HEK293 (cell line): ENCODE measurements around the gene SSR1.

Experiments
- CTCF ChIA-PET: fragments of 350-600 bp; formaldehyde crosslinking; extraction: SDS; loops from one replicate; lab custom pipeline; 2021; ENCODE audit warnings: antibody characterized with exemption; lab: Yijun Ruan, JAX
- POLR2A ChIA-PET: fragments of 300-600 bp; formaldehyde crosslinking; extraction: SDS; loops from one replicate; lab custom pipeline; 2020; ENCODE audit warnings: antibody characterized with exemption, inconsistent platforms; lab: Yijun Ruan, JAX
- H3K27ac ChIP-seq: fragments of 200-500 bp; sonication (Bioruptor generic); 2 replicates; pipeline ENCODE4 v1.5.1; 2014; ENCODE audit warnings: low read depth, low read length, control low read depth, inconsistent platforms; ENCODE audit errors: extremely low read depth
- H3K36me3 ChIP-seq, 2 experiments: fragments of 200-500 bp in 1 of 2; sonication (Bioruptor generic) in 1 of 2; 1 replicate in 1 of 2; 2 replicates in 1 of 2; pipeline ENCODE4 v1.5.1; 2014 to 2017; ENCODE audit warnings: inconsistent platforms in 2 of 2, low read length in 2 of 2; ENCODE audit not compliant: control insufficient read depth in 2 of 2, insufficient read depth in 1 of 2
- H3K4me1 ChIP-seq: fragments of 200-500 bp; sonication (Bioruptor generic); 2 replicates; pipeline ENCODE4 v1.5.1; 2014; ENCODE audit warnings: mild to moderate bottlenecking, low read length, inconsistent platforms; ENCODE audit not compliant: control insufficient read depth, insufficient read depth
- H3K4me3 ChIP-seq: 2 replicates; pipeline ENCODE4 v1.5.1; 2011; ENCODE audit warnings: low read depth, mild to moderate bottlenecking, control low read depth, low read length, moderate library complexity
- H3K9me3 ChIP-seq: fragments of 200-500 bp; sonication (Bioruptor generic); 2 replicates; pipeline ENCODE4 v1.5.1; 2014; ENCODE audit warnings: low read depth, low read length, inconsistent platforms; ENCODE audit not compliant: control insufficient read depth, insufficient read depth
- HOXD13 ChIP-seq: sonication (generic); formaldehyde crosslinking; IDR thresholded peaks from 2 replicates; pipeline ENCODE4 v1.8.0; 2022; ENCODE audit warnings: missing genetic modification reagents, borderline replicate concordance
- KLF1 ChIP-seq: fragments of 450-650 bp; formaldehyde crosslinking; IDR thresholded peaks from 2 replicates; pipeline ENCODE4 v1.5.1; 2016; ENCODE audit warnings: missing biosample characterization, missing genetic modification characterization
- KLF16 ChIP-seq: fragments of 450-650 bp; formaldehyde crosslinking; IDR thresholded peaks from 2 replicates; pipeline ENCODE4 v1.5.1; 2017; ENCODE audit warnings: missing biosample characterization, missing genetic modification characterization
- SP7 ChIP-seq: fragments of 450-650 bp; formaldehyde crosslinking; IDR thresholded peaks from 2 replicates; pipeline ENCODE4 v1.5.1; 2016; ENCODE audit warnings: missing biosample characterization, missing genetic modification characterization
- ZBTB21 ChIP-seq: fragments of 450-650 bp; formaldehyde crosslinking; IDR thresholded peaks from 2 replicates; pipeline ENCODE4 v1.5.1; 2017; ENCODE audit warnings: missing biosample characterization, missing genetic modification characterization
- ZEB2 ChIP-seq: fragments of 450-650 bp; formaldehyde crosslinking; IDR thresholded peaks from 2 replicates; pipeline ENCODE4 v1.5.1; 2016; ENCODE audit warnings: missing biosample characterization, missing genetic modification characterization
- ZFP41 ChIP-seq: fragments of 450-650 bp; formaldehyde crosslinking; IDR thresholded peaks from 2 replicates; pipeline ENCODE4 v1.5.1; 2016; ENCODE audit warnings: missing biosample characterization, missing genetic modification characterization, borderline replicate concordance
- ZFP69B ChIP-seq: fragments of 450-650 bp; formaldehyde crosslinking; IDR thresholded peaks from 2 replicates; pipeline ENCODE4 v1.5.1; 2016; ENCODE audit warnings: missing biosample characterization, missing genetic modification characterization
- ZNF148 ChIP-seq: fragments of 450-650 bp; formaldehyde crosslinking; IDR thresholded peaks from 2 replicates; pipeline ENCODE4 v1.5.0; 2017; ENCODE audit warnings: missing biosample characterization, missing genetic modification characterization, borderline replicate concordance
- ZNF19 ChIP-seq: fragments of 450-650 bp; formaldehyde crosslinking; IDR thresholded peaks from 2 replicates; pipeline ENCODE4; 2016; ENCODE audit warnings: missing biosample characterization, missing genetic modification characterization, low read depth
- ZNF221 ChIP-seq: fragments of 450-650 bp; formaldehyde crosslinking; IDR thresholded peaks from 2 replicates; pipeline ENCODE4 v1.5.1; 2017; ENCODE audit warnings: missing biosample characterization, missing genetic modification characterization, borderline replicate concordance
- ZNF311 ChIP-seq: fragments of 450-650 bp; formaldehyde crosslinking; IDR thresholded peaks from 2 replicates; pipeline ENCODE4 v1.5.1; 2017; ENCODE audit warnings: missing biosample characterization, missing genetic modification characterization, borderline replicate concordance
- ZNF37A ChIP-seq: fragments of 450-650 bp; IDR thresholded peaks from 2 replicates; pipeline ENCODE4 v1.5.1; 2018; ENCODE audit warnings: missing biosample characterization, missing genetic modification characterization
- ZNF391 ChIP-seq: fragments of 450-650 bp; formaldehyde crosslinking; IDR thresholded peaks from 2 replicates; pipeline ENCODE4 v1.5.1; 2016; ENCODE audit warnings: low read depth, missing biosample characterization, missing genetic modification characterization, borderline replicate concordance
- ZNF548 ChIP-seq: fragments of 450-650 bp; formaldehyde crosslinking; IDR thresholded peaks from 2 replicates; pipeline ENCODE4 v1.5.1; 2016; ENCODE audit warnings: missing biosample characterization, missing genetic modification characterization
- ZNF555 ChIP-seq: fragments of 450-650 bp; formaldehyde crosslinking; conservative IDR thresholded peaks from 2 replicates; pipeline ENCODE4 v1.5.1; 2017; ENCODE audit warnings: missing biosample characterization, mild to moderate bottlenecking, missing genetic modification characterization, inconsistent platforms
- ZNF677 ChIP-seq: fragments of 450-650 bp; IDR thresholded peaks from 2 replicates; pipeline ENCODE4 v1.5.0; 2018; ENCODE audit warnings: missing biosample characterization, mild to moderate bottlenecking, missing genetic modification characterization, moderate library complexity
- ZNF785 ChIP-seq: fragments of 450-650 bp; formaldehyde crosslinking; IDR thresholded peaks from 2 replicates; pipeline ENCODE4 v1.5.1; 2016; ENCODE audit warnings: missing biosample characterization, missing genetic modification characterization
- ZNF791 ChIP-seq: fragments of 450-650 bp; formaldehyde crosslinking; IDR thresholded peaks from 2 replicates; pipeline ENCODE4 v1.5.1; 2016; ENCODE audit warnings: missing biosample characterization, missing genetic modification characterization
- TF ChIP-seq, protein P1 (sequence below): fragments of 450-650 bp; formaldehyde crosslinking; IDR thresholded peaks from 2 replicates; pipeline ENCODE4 v1.5.1; 2017; ENCODE audit warnings: missing biosample characterization, missing genetic modification characterization
- TF ChIP-seq, protein P2 (sequence below): fragments of 450-650 bp; formaldehyde crosslinking; IDR thresholded peaks from 2 replicates; pipeline ENCODE4 v1.5.1; 2016; ENCODE audit warnings: missing biosample characterization, missing genetic modification characterization

The SSR1 gene

GRCh38 chr6:7235712-7236305 is 77.2 kb downstream of the SSR1 start (continued):
- TF ChIP-seq ZNF148 (tag by site-specific recombination): no peak

GRCh38 chr6:7234547-7234946 is 78.5 kb downstream of the SSR1 start:
- ChIA-PET POLR2A (no interaction called here), CTCF (interaction anchor here (0.5 to 1.6 kb wide), 9 partner anchors 9 to 538 kb away, joined by 3 to 9 read pairs (median 4); no protein-coding TSS in a partner anchor)
- Histone ChIP-seq H3K4me3 (no peak overlapping the region), H3K4me1 (no peaks in the 10 kb centered on the region), H3K36me3 (peaks cover 0 to 58% of the 10 kb centered on the region in 2 experiments; a peak in 2 of 3 replicates), H3K27ac (no peak overlapping the region), H3K9me3 (no peaks in the 10 kb centered on the region)
- TF ChIP-seq, protein P1, sequence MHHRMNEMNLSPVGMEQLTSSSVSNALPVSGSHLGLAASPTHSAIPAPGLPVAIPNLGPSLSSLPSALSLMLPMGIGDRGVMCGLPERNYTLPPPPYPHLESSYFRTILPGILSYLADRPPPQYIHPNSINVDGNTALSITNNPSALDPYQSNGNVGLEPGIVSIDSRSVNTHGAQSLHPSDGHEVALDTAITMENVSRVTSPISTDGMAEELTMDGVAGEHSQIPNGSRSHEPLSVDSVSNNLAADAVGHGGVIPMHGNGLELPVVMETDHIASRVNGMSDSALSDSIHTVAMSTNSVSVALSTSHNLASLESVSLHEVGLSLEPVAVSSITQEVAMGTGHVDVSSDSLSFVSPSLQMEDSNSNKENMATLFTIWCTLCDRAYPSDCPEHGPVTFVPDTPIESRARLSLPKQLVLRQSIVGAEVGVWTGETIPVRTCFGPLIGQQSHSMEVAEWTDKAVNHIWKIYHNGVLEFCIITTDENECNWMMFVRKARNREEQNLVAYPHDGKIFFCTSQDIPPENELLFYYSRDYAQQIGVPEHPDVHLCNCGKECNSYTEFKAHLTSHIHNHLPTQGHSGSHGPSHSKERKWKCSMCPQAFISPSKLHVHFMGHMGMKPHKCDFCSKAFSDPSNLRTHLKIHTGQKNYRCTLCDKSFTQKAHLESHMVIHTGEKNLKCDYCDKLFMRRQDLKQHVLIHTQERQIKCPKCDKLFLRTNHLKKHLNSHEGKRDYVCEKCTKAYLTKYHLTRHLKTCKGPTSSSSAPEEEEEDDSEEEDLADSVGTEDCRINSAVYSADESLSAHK: no peak
- TF ChIP-seq ZNF548 (no peak), ZNF785 (tag by site-specific recombination) (no peak), HOXD13 (CRISPR knock-in tag) (no peak)
- TF ChIP-seq, all 188 proteins: peak for 0

- Histone ChIP-seq H3K9me3 (no peaks in the 10 kb centered on the region), H3K27ac (no peak overlapping the region)
- TF ChIP-seq ZNF37A (tag by site-specific recombination): no peak
- TF ChIP-seq ZNF19 (tag by site-specific recombination): no peak
- no peak for TF ChIP-seq ZEB2 (tag by site-specific recombination)
- no peak for TF ChIP-seq SP7
- TF ChIP-seq ZBTB21 (tag by site-specific recombination): no peak
- no peak for TF ChIP-seq ZNF677
- no peak for TF ChIP-seq ZNF221 (tag by site-specific recombination)
- TF ChIP-seq ZNF791 (tag by site-specific recombination): no peak
- TF ChIP-seq ZNF555 (tag by site-specific recombination): no peak
- no peak for TF ChIP-seq ZNF311
- TF ChIP-seq ZNF391: no peak
- TF ChIP-seq ZFP69B (tag by site-specific recombination): no peak
- no peak for TF ChIP-seq KLF16 (tag by site-specific recombination)
- TF ChIP-seq, protein P2, sequence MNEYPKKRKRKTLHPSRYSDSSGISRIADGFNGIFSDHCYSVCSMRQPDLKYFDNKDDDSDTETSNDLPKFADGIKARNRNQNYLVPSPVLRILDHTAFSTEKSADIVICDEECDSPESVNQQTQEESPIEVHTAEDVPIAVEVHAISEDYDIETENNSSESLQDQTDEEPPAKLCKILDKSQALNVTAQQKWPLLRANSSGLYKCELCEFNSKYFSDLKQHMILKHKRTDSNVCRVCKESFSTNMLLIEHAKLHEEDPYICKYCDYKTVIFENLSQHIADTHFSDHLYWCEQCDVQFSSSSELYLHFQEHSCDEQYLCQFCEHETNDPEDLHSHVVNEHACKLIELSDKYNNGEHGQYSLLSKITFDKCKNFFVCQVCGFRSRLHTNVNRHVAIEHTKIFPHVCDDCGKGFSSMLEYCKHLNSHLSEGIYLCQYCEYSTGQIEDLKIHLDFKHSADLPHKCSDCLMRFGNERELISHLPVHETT (tag by site-specific recombination): no peak
- TF ChIP-seq KLF1 (tag by site-specific recombination): no peak
- no peak for TF ChIP-seq ZFP41 (tag by site-specific recombination)
- TF ChIP-seq, all 188 proteins: peak for 0
- CTCF ChIA-PET: interaction anchor here (1.3 kb wide), 1 partner anchor 11 kb away, joined by 5 read pairs; no protein-coding TSS in a partner anchor
- Histone ChIP-seq H3K4me1 (no peaks in the 10 kb centered on the region), H3K36me3 (peaks cover 12 to 75% of the 10 kb centered on the region in 2 experiments; a peak in 2 of 3 replicates), H3K4me3 (no peak overlapping the region)
- POLR2A ChIA-PET: no interaction called here
These were observed 80.6 kb downstream of the SSR1 start for GRCh38 chr6:7232351-7232750.
